Nephron (organoid): ENCODE measurements around the gene MCF2L.

Experiments used
- H3K27ac Mint-ChIP-seq, 3 experiments: 2 replicates each; pipeline ENCODE4 v1.8.0; 2020; ENCODE audit warnings: mixed read lengths in 3 of 3, mild to moderate bottlenecking in 2 of 3, moderate library complexity in 1 of 3
- H3K27me3 Mint-ChIP-seq: 2 replicates; pipeline ENCODE4 v1.8.0; 2021; ENCODE audit warnings: low read depth, mild to moderate bottlenecking, moderate library complexity, mixed read lengths
- H3K36me3 Mint-ChIP-seq: 2 replicates; pipeline ENCODE4 v1.8.0; 2020; ENCODE audit warnings: low read depth, mixed read lengths
- H3K4me1 Mint-ChIP-seq: 2 replicates; pipeline ENCODE4 v1.8.0; 2020; ENCODE audit warnings: mixed read lengths
- H3K4me3 Mint-ChIP-seq, 3 experiments: 2 replicates each; pipeline ENCODE4 v1.8.0; 2020; ENCODE audit warnings: mild to moderate bottlenecking in 3 of 3, mixed read lengths in 3 of 3, moderate library complexity in 2 of 3
- H3K9me3 Mint-ChIP-seq: 2 replicates; pipeline ENCODE4 v1.8.0; 2020; ENCODE audit warnings: mixed read lengths
- TF ChIP-seq, protein P1 (sequence below), 3 experiments: fragments of 200-600 bp; sonication (generic); IDR thresholded peaks; one replicate each; pipeline ENCODE4 v1.5.0; 2021; ENCODE audit warnings: antibody characterized with exemption in 3 of 3; ENCODE audit not compliant: unreplicated experiment in 3 of 3

The MCF2L gene

DNA sequence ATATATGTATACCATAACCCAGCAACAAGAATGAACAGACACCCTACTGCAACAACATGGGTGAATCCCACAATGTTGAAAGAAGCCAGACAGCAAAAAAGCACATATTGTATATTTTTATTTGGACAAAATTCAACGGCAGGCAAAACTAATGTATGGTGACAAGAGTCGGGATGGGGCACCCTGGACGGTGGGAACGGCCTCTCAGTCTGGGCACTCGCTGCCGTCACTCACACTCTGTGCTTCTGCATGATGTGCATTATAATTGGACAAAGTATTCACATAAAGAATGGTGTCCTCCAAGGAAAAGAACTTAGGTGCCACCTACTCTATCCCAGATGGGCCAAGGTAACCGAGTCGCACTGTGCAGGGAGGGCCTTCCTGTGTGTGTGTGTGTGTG, 71.0 kb downstream of the MCF2L start:
- Mint-ChIP-seq H3K9me3 (peaks cover 11% of the 10 kb centered on the region), H3K27me3 (peaks cover 3% of the 10 kb centered on the region), H3K36me3 (peaks cover 23% of the 10 kb centered on the region), H3K4me3 (no peak overlapping the region), H3K27ac (no peak overlapping the region), H3K4me1 (peaks cover 3% of the 10 kb centered on the region)
- TF ChIP-seq, protein P1, sequence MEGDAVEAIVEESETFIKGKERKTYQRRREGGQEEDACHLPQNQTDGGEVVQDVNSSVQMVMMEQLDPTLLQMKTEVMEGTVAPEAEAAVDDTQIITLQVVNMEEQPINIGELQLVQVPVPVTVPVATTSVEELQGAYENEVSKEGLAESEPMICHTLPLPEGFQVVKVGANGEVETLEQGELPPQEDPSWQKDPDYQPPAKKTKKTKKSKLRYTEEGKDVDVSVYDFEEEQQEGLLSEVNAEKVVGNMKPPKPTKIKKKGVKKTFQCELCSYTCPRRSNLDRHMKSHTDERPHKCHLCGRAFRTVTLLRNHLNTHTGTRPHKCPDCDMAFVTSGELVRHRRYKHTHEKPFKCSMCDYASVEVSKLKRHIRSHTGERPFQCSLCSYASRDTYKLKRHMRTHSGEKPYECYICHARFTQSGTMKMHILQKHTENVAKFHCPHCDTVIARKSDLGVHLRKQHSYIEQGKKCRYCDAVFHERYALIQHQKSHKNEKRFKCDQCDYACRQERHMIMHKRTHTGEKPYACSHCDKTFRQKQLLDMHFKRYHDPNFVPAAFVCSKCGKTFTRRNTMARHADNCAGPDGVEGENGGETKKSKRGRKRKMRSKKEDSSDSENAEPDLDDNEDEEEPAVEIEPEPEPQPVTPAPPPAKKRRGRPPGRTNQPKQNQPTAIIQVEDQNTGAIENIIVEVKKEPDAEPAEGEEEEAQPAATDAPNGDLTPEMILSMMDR (IDR thresholded peaks at IDR 0.05; ENCODE audit: unreplicated experiment in 3 of 3) = no peak

DNA sequence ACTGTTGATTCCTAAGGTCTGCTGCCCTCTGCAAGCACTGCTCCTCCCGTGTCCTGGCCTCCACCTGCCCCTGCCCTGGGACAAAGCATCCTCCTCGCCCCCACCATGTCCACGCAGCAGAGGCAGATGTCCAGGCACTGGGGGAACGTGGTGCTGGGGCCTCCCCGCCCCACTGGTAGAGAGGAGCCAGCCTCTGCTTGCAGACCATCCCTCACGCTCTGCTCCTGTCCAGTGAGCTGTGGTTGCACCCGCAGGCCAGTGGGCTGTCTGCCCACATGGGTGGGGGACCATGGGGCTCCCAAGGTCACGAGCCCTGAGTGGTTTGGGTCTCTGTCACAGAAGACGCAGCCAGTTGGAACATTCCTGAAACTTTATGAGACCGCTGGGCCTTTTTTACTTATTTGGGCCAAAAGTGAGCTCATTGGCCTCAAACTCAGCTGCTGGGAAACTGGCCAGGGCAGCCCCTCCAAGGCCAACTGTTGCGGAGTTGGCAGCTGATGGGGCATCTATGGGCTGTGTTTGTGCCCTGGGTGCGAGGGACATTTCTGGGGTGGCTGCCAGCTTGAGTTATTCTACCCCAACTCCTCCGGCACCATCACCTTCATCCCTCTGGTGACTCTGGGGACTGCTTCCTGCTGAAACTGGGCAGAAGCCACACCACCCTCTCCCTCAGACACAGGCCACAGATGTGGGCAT, 71.7 kb downstream of the MCF2L start:
- TF ChIP-seq, protein P1 (IDR thresholded peaks at IDR 0.05; ENCODE audit: unreplicated experiment in 3 of 3) = no peak
- Mint-ChIP-seq H3K36me3 (peaks cover 26% of the 10 kb centered on the region), H3K27me3 (peaks cover 9% of the 10 kb centered on the region), H3K4me3 (no peak overlapping the region), H3K4me1 (no peaks in the 10 kb centered on the region), H3K9me3 (peaks cover 11% of the 10 kb centered on the region), H3K27ac (no peak overlapping the region)

DNA sequence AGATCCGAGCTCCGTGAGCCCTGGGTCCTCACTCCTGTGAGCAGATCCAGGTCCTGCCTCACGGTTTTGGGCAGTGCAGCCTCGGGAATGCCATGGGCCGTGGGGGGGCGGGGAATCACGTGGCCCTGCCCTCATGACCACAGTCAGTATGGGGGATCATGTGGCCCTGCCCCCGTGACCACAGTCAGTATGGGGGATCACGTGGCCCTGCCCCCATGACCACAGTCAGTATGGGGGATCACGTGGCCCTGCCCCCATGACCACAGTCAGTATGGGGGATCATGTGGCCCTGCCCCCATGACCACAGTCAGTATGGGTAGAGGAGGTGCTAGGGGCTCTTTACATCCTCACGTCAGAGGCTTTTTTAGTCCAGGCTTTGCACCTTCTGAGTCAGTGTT, 72.3 kb downstream of the MCF2L start:
- Mint-ChIP-seq H3K4me1 (no peaks in the 10 kb centered on the region), H3K27me3 (peaks cover 9% of the 10 kb centered on the region), H3K36me3 (peaks cover 31% of the 10 kb centered on the region), H3K4me3 (no peak overlapping the region), H3K27ac (no peak overlapping the region), H3K9me3 (peaks cover 11% of the 10 kb centered on the region)
- TF ChIP-seq, protein P1 (IDR thresholded peaks at IDR 0.05; ENCODE audit: unreplicated experiment in 3 of 3) = no peak

DNA sequence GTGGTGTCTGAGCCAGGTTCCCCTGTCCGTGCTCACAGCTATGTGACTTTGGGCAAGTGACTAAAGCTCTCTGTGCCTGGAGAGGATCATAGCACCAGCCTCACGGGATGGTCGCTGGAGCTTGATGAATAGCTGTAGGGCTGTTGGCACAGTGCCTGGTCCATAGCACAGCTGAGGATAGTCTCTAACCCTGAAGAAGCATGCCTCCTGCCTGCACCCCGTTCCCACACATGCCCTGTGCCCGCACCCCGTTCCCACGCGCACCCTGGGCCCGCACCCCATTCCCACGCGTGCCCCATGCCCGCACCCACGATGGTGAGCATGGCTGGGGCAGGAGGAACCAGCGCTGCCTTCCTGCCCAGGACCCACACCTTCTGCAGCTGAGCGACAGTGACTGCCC, 72.9 kb downstream of the MCF2L start:
- TF ChIP-seq, protein P1 (IDR thresholded peaks at IDR 0.05; ENCODE audit: unreplicated experiment in 3 of 3) = no peak

DNA sequence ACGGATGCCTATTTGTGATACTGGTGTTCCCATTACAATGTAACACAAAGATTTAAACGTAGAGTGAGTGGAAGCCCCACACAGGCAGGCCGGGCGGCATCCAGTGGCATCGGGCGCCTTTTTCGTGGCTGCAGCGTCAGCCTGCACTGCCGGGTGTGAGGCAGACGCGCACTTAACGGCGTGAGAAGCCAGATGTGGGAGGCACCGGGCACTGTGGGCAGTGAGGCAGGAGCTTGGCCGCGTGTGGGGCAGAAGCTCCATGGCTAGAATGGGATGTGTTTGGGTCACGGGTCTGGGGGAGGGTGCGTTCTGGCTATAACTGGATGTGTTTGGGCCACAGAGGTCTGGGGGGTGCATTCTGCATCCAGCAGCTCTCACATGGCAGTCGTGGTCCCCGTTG, 73.4 kb downstream of the MCF2L start:
- Mint-ChIP-seq H3K27ac (no peak overlapping the region), H3K36me3 (peaks cover 32% of the 10 kb centered on the region), H3K27me3 (peaks cover 9% of the 10 kb centered on the region), H3K4me1 (no peaks in the 10 kb centered on the region), H3K9me3 (peaks cover 5% of the 10 kb centered on the region), H3K4me3 (no peak overlapping the region)
- TF ChIP-seq, protein P1 (IDR thresholded peaks at IDR 0.05; ENCODE audit: unreplicated experiment in 3 of 3) = no peak

More for the DNA sequence above, 72.9 kb downstream of the MCF2L start:
- Mint-ChIP-seq H3K4me1 (no peaks in the 10 kb centered on the region), H3K27ac (no peak overlapping the region), H3K9me3 (peaks cover 11% of the 10 kb centered on the region), H3K27me3 (peaks cover 9% of the 10 kb centered on the region), H3K36me3 (peaks cover 33% of the 10 kb centered on the region), H3K4me3 (no peak overlapping the region)

DNA sequence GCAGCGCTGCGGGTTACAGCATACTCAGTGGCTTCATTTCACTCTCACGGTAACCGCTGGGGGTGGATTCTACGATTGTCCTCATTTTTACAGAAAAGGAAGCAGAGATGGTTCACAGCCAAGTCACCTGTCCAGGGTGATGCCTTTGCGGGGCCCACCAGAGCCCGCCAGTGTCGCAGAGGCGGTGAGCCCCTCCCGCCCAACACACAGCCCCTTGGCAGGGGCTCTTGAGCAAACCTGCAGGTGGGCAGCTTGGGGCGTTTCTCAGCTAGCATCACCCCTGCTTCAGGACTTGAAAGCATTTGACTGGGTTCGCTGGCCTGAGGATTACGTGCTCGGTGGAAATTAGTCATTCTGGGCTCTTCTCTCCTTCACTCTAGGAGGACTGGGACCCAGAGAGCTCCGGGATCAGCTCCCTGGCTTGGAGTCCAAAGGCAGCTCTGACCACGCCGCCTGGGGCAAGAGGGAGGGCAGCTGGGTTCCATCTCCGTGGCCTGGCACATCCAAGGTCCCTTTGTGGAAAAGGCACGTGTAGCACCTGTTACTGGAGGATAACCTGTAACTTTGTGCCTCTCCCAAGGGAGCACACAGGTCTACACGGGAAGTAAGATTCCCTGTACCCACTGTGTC, 74.1 kb downstream of the MCF2L start:
- peaks cover 30% of the 10 kb centered on the region for H3K36me3 Mint-ChIP-seq
- TF ChIP-seq, protein P1 (IDR thresholded peaks at IDR 0.05; ENCODE audit: unreplicated experiment in 3 of 3) = no peak
- H3K9me3 Mint-ChIP-seq = no peaks in the 10 kb centered on the region
- no peaks in the 10 kb centered on the region for H3K4me1 Mint-ChIP-seq
- H3K4me3 Mint-ChIP-seq = no peak overlapping the region
- peaks cover 9% of the 10 kb centered on the region for H3K27me3 Mint-ChIP-seq
- no peak overlapping the region for H3K27ac Mint-ChIP-seq
